Cardiac fibroblast (primary cell): ENCODE measurements around the gene CCDC182.

Experiments
- DNase-seq, 2 donors: peaks; one replicate each; pipeline versions ENCODE4 v3.0.0 to v3.0.0-alpha.2; 2010; ENCODE audit warnings: low read depth in 2 of 2
- H3K4me3 ChIP-seq, 2 donors: replicated peaks in 1 of 2; 1 replicate in 1 of 2; 2 replicates in 1 of 2; pipeline ENCODE4 v1.5.1; 2011; ENCODE audit warnings: low read depth in 2 of 2, low read length in 2 of 2, mild to moderate bottlenecking in 2 of 2, moderate library complexity in 1 of 2
- TF ChIP-seq, protein P1 (sequence below): IDR thresholded peaks from one replicate; pipeline ENCODE4 v1.5.1; 2011; ENCODE audit warnings: low read depth, mild to moderate bottlenecking, low read length, inconsistent platforms

Gene CCDC182

DNA sequence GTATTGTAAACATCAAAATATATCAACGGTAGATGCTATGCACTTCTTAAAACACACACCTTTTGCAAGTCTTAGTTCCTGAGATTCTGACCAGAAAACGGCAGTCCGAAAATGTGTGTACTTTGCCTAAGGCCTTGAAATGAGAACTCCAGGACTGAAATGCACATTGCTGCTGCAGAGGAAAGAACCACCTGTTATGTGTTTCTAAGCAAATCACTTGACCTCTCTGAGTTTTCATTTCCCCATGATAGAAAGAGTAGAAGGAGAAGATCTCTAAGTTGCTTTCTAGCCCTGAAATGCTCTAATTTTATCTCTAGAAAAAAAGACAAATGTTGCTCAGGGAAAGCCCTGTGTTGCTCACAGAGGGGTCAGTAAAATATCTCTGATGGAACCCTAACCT lies 9.9 kb downstream of the CCDC182 start:
- H3K4me3 ChIP-seq = no peak overlapping the region
- DNase-seq = no peak
- TF ChIP-seq, protein P1, sequence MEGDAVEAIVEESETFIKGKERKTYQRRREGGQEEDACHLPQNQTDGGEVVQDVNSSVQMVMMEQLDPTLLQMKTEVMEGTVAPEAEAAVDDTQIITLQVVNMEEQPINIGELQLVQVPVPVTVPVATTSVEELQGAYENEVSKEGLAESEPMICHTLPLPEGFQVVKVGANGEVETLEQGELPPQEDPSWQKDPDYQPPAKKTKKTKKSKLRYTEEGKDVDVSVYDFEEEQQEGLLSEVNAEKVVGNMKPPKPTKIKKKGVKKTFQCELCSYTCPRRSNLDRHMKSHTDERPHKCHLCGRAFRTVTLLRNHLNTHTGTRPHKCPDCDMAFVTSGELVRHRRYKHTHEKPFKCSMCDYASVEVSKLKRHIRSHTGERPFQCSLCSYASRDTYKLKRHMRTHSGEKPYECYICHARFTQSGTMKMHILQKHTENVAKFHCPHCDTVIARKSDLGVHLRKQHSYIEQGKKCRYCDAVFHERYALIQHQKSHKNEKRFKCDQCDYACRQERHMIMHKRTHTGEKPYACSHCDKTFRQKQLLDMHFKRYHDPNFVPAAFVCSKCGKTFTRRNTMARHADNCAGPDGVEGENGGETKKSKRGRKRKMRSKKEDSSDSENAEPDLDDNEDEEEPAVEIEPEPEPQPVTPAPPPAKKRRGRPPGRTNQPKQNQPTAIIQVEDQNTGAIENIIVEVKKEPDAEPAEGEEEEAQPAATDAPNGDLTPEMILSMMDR = no peak

DNA sequence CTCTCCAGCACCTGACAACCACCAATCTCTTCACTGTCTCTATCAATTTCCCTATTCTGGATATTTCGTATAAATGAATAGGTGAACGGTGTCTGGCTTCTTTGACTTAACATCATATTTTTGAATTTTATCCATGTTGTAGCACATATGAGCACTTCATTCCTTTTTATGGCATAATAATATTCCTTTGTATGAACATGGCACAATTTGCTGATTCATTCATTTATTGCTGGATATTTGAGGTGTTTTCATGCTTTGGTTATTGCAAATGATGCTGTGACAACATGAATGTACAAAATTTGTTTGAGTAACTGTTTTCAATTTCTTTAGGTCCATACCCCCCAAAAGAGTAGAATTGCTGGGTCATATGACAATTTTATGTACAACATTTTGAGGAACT lies 12.0 kb downstream of the CCDC182 start:
- no peak for DNase-seq
- TF ChIP-seq, protein P1 = no peak
- H3K4me3 ChIP-seq = no peak overlapping the region

DNA sequence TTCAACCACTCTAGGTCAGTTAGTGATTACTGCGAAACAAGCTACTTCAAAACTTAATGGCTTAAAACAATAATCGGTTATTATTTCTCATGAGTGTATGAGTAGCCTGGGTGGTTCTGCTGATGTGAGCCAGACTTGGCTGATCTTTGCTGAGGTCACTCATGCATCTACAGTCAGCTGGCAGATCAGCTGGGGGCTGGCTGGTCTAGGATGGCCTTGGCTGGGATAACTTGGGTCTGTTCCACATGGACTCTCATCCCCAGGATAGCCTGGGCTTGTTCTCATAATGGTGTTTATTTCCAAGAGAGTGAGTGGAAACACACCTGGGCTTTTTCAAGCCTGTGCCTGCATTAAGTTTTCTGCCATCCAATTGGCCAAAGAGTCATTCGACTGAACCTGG lies 13.0 kb downstream of the CCDC182 start:
- TF ChIP-seq, protein P1 = no peak
- no peak for DNase-seq
- no peak overlapping the region for H3K4me3 ChIP-seq

DNA sequence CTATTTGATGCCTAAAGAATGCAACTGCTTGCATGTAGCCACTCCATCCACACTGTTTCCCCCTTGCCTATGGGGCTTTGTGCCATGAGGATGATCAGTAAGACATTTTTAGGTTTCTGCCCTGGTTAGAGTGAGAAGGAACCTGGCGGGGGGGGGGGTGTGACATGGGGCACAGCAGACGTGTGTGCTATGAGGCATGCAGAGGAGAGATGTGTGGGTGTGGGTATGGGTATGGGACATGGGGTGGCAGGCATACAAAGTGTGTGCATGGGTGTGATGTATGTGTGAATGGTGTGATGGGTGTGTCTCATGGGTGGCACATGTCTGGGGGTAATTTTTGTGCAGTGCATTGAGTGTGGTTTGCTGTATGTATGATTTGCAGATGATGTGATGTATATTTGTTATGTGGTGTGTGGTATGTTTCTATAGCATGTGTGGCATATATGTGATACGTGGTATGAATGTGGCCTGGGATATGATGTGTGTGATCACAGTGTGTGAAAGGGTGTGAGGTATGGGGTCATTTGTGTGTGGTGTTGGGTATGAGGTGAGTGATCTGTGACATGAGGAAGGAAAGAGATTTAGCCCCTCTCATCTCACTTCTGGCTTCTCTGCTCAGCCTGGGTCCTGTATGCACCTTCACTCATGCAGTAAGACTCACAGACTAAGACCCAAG lies 14.9 kb downstream of the CCDC182 start:
- H3K4me3 ChIP-seq = no peak overlapping the region
- DNase-seq = no peak
- TF ChIP-seq, protein P1 = no peak

DNA sequence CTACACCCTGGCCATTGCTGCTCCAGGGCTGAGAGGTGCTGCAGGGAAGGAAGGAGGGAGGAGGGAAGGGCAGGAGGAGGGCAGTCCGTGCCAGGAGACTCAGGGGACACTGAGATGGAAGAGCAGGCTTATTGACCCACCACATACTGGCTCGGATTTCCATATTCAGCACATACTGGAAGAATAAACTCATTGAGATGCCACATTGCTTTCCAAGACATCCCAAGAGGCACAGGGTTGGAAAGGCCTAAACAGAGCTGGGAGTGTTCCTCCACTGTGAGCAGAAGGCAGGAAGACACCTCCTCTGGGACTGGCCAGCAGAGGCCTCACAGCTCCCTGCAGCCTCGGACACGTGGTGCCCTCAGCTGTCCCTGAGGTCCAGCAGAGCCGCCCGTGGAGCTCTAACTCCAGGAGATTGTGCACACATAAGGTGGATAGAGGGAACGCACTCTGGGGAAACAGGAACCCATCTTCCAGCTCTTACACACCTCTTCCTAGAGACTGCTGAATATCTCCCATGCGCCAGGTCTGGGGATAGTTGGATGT lies 17.4 kb downstream of the CCDC182 start:
- TF ChIP-seq, protein P1 = no peak
- no peak for DNase-seq
- H3K4me3 ChIP-seq = no peak overlapping the region

DNA sequence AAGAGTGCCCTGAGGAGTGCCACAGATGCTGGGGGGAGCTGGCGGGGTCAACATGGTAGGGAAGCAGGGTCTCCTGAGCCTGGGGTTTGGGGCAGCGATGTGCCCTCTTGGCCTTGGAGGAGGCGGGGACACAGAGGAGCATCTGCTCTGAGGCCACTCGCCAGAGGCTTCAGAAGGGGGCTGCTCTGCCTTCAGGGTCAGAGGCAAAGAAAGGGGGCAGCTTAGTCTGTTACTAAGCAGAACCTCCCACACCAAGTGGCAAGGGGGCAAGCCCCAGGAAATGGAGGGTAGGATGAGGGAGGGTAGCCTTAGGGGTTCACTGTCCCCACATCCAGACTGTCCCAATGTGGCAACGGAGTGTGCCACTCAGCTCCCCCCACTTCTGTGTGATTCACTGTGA lies 18.3 kb downstream of the CCDC182 start:
- TF ChIP-seq, protein P1 = no peak

More for the DNA sequence above, 18.3 kb downstream of the CCDC182 start:
- no peak for DNase-seq
- no peak overlapping the region for H3K4me3 ChIP-seq
